HCT116 (cell line): ENCODE data around the gene INSRR. TPM values are rescaled to one million over a fixed set of nuclear protein-coding genes. Genes with fewer than 3 reads are reported as not detected.

ENCODE experiments used
- ATAC-seq: fragments of 200-7000 bp; cut with Tn5 transposase; 2 replicates; pipeline ENCODE4 v1.9.1; 2020; ENCODE audit warnings: mild to moderate bottlenecking, moderate library complexity
- BruUV-seq: library from RNA; stranded (reverse); fragments of 400-500 nt; replicated peaks from 2 replicates; lab custom pipeline; 2021; lab: Mats Ljungman, UMichigan
- CTCF ChIA-PET: fragments of 300-600 bp; sonication (Branson Sonifier 250); formaldehyde crosslinking; loops from one replicate; lab custom pipeline; 2021; ENCODE audit warnings: antibody characterized with exemption; lab: Charles Lee
- POLR2A ChIA-PET: fragments of 300-600, 350-600 bp; sonication (Branson Sonifier 250); formaldehyde crosslinking; loops from one replicate; lab custom pipeline; 2021; ENCODE audit warnings: antibody characterized with exemption; lab: Charles Lee
- RAD21 ChIA-PET, 2 experiments: fragments of 300-600 bp; sonication (Branson Sonifier 250); formaldehyde crosslinking; loops; one replicate each; lab custom pipeline; 2023; ENCODE audit warnings: low total read pairs in 2 of 2; ENCODE audit not compliant: uncharacterized antibody in 2 of 2, unreplicated experiment in 2 of 2, low non-redundant PET in 1 of 2; lab: Charles Lee
- DNase-seq: peaks from one replicate; pipeline ENCODE4 v3.0.0-alpha.2; 2010; ENCODE audit warnings: low read depth, low spot score
- H2AFZ ChIP-seq: fragments of 200-600 bp; shearing (Covaris generic), sonication (generic); 2 replicates; pipeline ENCODE4 v1.6.1; 2017; ENCODE audit warnings: low read depth, mixed run types, mixed read lengths, antibody characterized with exemption, low read length; ENCODE audit not compliant: poor library complexity, severe bottlenecking
- H3K27ac ChIP-seq: 2 replicates; pipeline ENCODE4 v1.5.1; 2012; ENCODE audit warnings: low read depth, low read length
- H3K27me3 ChIP-seq: fragments of 200-600 bp; sonication (generic); 2 replicates; pipeline ENCODE4 v1.6.1; 2016; ENCODE audit warnings: mixed run types, low read length, mixed read lengths; ENCODE audit not compliant: insufficient read depth
- H3K36me3 ChIP-seq, 2 experiments: fragments of 200-500 bp in 1 of 2; fragments of 200-600 bp in 1 of 2; sonication (Bioruptor generic) in 1 of 2; sonication (generic) in 1 of 2; 2 replicates each; pipeline versions ENCODE4 v1.5.1 to v1.6.1; 2014 to 2016; ENCODE audit warnings: low read length in 2 of 2, inconsistent platforms in 1 of 2, mixed read lengths in 1 of 2, mixed run types in 1 of 2; ENCODE audit not compliant: insufficient read depth in 2 of 2, control insufficient read depth in 1 of 2
- H3K4me1 ChIP-seq, 2 experiments: fragments of 200-600 bp in 1 of 2; sonication (generic) in 1 of 2; 2 replicates each; pipeline versions ENCODE4 v1.5.1 to v1.6.1; 2012 to 2017; ENCODE audit warnings: low read length in 2 of 2, inconsistent platforms in 1 of 2, mild to moderate bottlenecking in 1 of 2, mixed read lengths in 1 of 2, mixed run types in 1 of 2, moderate library complexity in 1 of 2; ENCODE audit not compliant: insufficient read depth in 2 of 2, control insufficient read depth in 1 of 2
- H3K4me2 ChIP-seq: fragments of 200-600 bp; sonication (generic); 2 replicates; pipeline ENCODE4 v1.6.1; 2017; ENCODE audit warnings: mixed run types, low read length, mixed read lengths
- H3K4me3 ChIP-seq, 2 experiments: fragments of 200-600 bp in 1 of 2; sonication (generic) in 1 of 2; replicated peaks in 1 of 2; 2 replicates each; pipeline ENCODE4 v1.5.1; 2011 to 2016; ENCODE audit warnings: low read length in 2 of 2, control low read depth in 1 of 2, low read depth in 1 of 2, mild to moderate bottlenecking in 1 of 2, mixed read lengths in 1 of 2, mixed run types in 1 of 2
- H3K79me2 ChIP-seq: fragments of 200-600 bp; sonication (generic); 2 replicates; pipeline ENCODE4 v1.6.1; 2017; ENCODE audit warnings: mild to moderate bottlenecking, mixed run types, low read length, moderate library complexity, mixed read lengths; ENCODE audit not compliant: insufficient read depth
- H3K9ac ChIP-seq: fragments of 200-600 bp; sonication (generic); 2 replicates; pipeline ENCODE4 v1.6.1; 2016; ENCODE audit warnings: low read length, mixed read lengths
- H3K9me2 ChIP-seq: fragments of 200-600 bp; sonication (generic), shearing (Covaris generic); 2 replicates; pipeline ENCODE4 v1.6.1; 2017; ENCODE audit warnings: mixed run types, mild to moderate bottlenecking, moderate library complexity; ENCODE audit not compliant: insufficient read depth
- H3K9me3 ChIP-seq, 2 experiments: fragments of 200-500 bp in 1 of 2; fragments of 200-600 bp in 1 of 2; sonication (Bioruptor generic) in 1 of 2; sonication (generic) in 1 of 2; 2 replicates each; pipeline ENCODE4 v1.6.1; 2014 to 2017; ENCODE audit warnings: low read length in 2 of 2, mixed read lengths in 2 of 2, inconsistent platforms in 1 of 2, low read depth in 1 of 2, mild to moderate bottlenecking in 1 of 2, mixed run types in 1 of 2, moderate library complexity in 1 of 2; ENCODE audit not compliant: control insufficient read depth in 1 of 2, insufficient read depth in 1 of 2
- H4K20me1 ChIP-seq: fragments of 200-600 bp; sonication (generic), shearing (Covaris generic); 2 replicates; pipeline ENCODE4 v1.6.1; 2017; ENCODE audit warnings: mixed run types, mild to moderate bottlenecking, moderate library complexity; ENCODE audit not compliant: insufficient read depth
- ATF3 ChIP-seq: IDR thresholded peaks from 2 replicates; pipeline ENCODE4 v1.6.1; 2012
- CTCF ChIP-seq, 3 experiments: fragments of 200-600 bp in 1 of 3; sonication (generic) in 1 of 3; IDR thresholded peaks in 2 of 3; conservative IDR thresholded peaks in 1 of 3; 2 replicates each; pipeline ENCODE4 v1.5.1; 2012 to 2017; ENCODE audit warnings: low read depth in 2 of 3, low read length in 2 of 3, antibody characterized with exemption in 1 of 3, borderline replicate concordance in 1 of 3, control low read depth in 1 of 3, mild to moderate bottlenecking in 1 of 3, mixed read lengths in 1 of 3, mixed run types in 1 of 3, moderate library complexity in 1 of 3; ENCODE audit not compliant: insufficient read depth in 1 of 3
- ELF1 ChIP-seq: IDR thresholded peaks from 2 replicates; pipeline ENCODE4 v1.6.1; 2012; ENCODE audit warnings: low read depth, borderline replicate concordance
- EZH2 ChIP-seq: fragments of 200-600 bp; sonication (generic); IDR thresholded peaks from 2 replicates; pipeline ENCODE4 v1.6.1; 2017; ENCODE audit warnings: antibody characterized with exemption, mixed run types
- EZH2phosphoT487 ChIP-seq: fragments of 200-600 bp; IDR thresholded peaks from 2 replicates; pipeline ENCODE4 v1.6.1; 2018; ENCODE audit warnings: antibody characterized with exemption, borderline replicate concordance
- POLR2A ChIP-seq: IDR thresholded peaks from 2 replicates; pipeline ENCODE4 v1.7.0; 2011; ENCODE audit warnings: borderline replicate concordance; ENCODE audit not compliant: insufficient read depth, insufficient read length; ENCODE audit errors: extremely low read depth
- RAD21 ChIP-seq: IDR thresholded peaks from 2 replicates; pipeline ENCODE4 v1.6.1; 2012; ENCODE audit warnings: low read depth, mild to moderate bottlenecking
- REST ChIP-seq: IDR thresholded peaks from 2 replicates; pipeline ENCODE4 v1.6.1; 2012; ENCODE audit warnings: low read depth
- SIN3A ChIP-seq: IDR thresholded peaks from 2 replicates; pipeline ENCODE4 v1.6.1; 2012; ENCODE audit warnings: low read depth
- SP1 ChIP-seq: IDR thresholded peaks from 2 replicates; pipeline ENCODE4 v1.6.1; 2012; ENCODE audit warnings: low read depth
- SRF ChIP-seq: IDR thresholded peaks from 2 replicates; pipeline ENCODE4 v1.6.1; 2012; ENCODE audit warnings: low read depth
- YY1 ChIP-seq: IDR thresholded peaks from 2 replicates; pipeline ENCODE4 v1.6.1; 2011; ENCODE audit warnings: low read length, low read depth, moderate library complexity, mild to moderate bottlenecking; ENCODE audit not compliant: insufficient replicate concordance; ENCODE audit errors: extremely low read depth
- ZBTB33 ChIP-seq: IDR thresholded peaks from 2 replicates; pipeline ENCODE4 v1.6.1; 2011; ENCODE audit warnings: mild to moderate bottlenecking, low read length, moderate library complexity; ENCODE audit not compliant: insufficient replicate concordance; ENCODE audit errors: extremely low read depth
- ZFX ChIP-seq: fragments of 450-650 bp; IDR thresholded peaks from 2 replicates; pipeline ENCODE4 v1.6.1; 2017
- ZNF274 ChIP-seq: fragments of 200-500 bp; sonication (Bioruptor generic); IDR thresholded peaks from 2 replicates; pipeline ENCODE4 v1.6.1; 2014; ENCODE audit warnings: mild to moderate bottlenecking, low read depth, low read length, inconsistent platforms
- intact Hi-C: fragments of 100-400 bp; cut with micrococcal nuclease; formaldehyde crosslinking; loops from 2 replicates; pipeline ENCODE4 v1.10.0; 2022
- total RNA-seq: library from RNA; stranded (reverse); gene quantifications from one replicate; pipeline ENCODE4 v1.2.1, GENCODE V29; 2021; ENCODE audit not compliant: unreplicated experiment

INSRR gene
- total RNA-seq, 1 experiment from 2014 or later, result not detected

- POLR2A ChIA-PET, result no interaction called here
- BruUV-seq, result no TSS peak
- Histone ChIP-seq H3K9me2 (no peaks in the 10 kb centered on the region), H3K9me3 (no peaks in the 10 kb centered on the region), H3K27me3 (0 out of 2 replicates have a peak, but pooled peaks cover 3% of the 10 kb centered on the region), H3K4me1 (peaks cover 0 to 15% of the 10 kb centered on the region in 2 experiments; a peak in 2 of 4 replicates), H3K36me3 (no peaks in the 10 kb centered on the region), H4K20me1 (no peaks in the 10 kb centered on the region), H3K27ac (no peak overlapping the region), H3K79me2 (no peaks in the 10 kb centered on the region), H3K4me2 (no peak overlapping the region), H3K4me3 (no peak overlapping the region), H2AFZ (no peak overlapping the region), H3K9ac (no peak overlapping the region)
- CTCF ChIA-PET, result interaction anchor here (1.0 kb wide), 1 partner anchor 185 kb away, joined by 3 read pairs; no protein-coding TSS in a partner anchor
- no peak for DNase-seq
- RAD21 ChIA-PET, result no interaction called here
- intact Hi-C loops, result no loop called here
- ATAC-seq, result no peak
- TF ChIP-seq SIN3A, result no peak
- no peak for TF ChIP-seq ZBTB33
- no peak for TF ChIP-seq ZFX
- TF ChIP-seq POLR2A, result no peak
- no peak for TF ChIP-seq CTCF (IDR thresholded peaks at IDR 0.05 in 2 of 3, conservative IDR thresholded peaks at IDR 0.05 in 1 of 3; ENCODE audit: borderline replicate concordance in 1 of 3, insufficient read depth in 1 of 3, low read depth in 2 of 3, low read length in 2 of 3)
- no peak for TF ChIP-seq ATF3
- TF ChIP-seq EZH2, result no peak
- TF ChIP-seq ZNF274, result no peak
- TF ChIP-seq SP1, result no peak
- TF ChIP-seq YY1, result no peak
- TF ChIP-seq ELF1, result no peak
- no peak for TF ChIP-seq RAD21
- TF ChIP-seq REST, result no peak
- TF ChIP-seq SRF, result no peak
- TF ChIP-seq EZH2phosphoT487, result no peak
Observed at GRCh38 chr1:156874572-156875340, 15.8 kb upstream of the INSRR start.
